ENCODE measurements around the gene GLRA2. TPM values are rescaled to one million over a fixed set of nuclear protein-coding genes. Genes with fewer than 3 reads are reported as not detected.

The GLRA2 gene
- total RNA-seq, 1 experiment from 2014 or later, result not detected

DNA sequence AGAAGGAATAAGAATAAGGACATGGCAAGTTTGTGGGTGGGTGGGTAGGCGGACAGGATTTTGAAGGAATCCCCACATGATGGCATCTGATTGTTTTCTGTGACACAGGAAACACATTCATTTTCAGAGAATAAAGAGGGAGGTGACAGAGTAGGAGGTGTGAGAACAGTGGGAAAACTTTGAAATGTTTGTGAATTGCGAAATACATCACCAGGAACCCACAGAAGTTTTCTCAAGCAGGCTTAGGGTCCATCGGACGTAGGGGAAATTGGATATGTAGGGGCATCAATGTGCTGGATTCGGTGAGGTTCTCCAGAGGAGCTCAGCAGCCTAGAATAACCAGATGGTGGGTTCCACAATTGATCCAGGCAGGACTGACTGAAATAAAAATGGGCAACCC is 171.6 kb downstream of the GLRA2 start:
- DNase-seq (ENCODE audit: low read depth), result no peak

- DNase-seq (ENCODE audit: low read depth), result no peak
Measured at GRCh38 chrX:14702145-14702544, 172.8 kb downstream of the GLRA2 start.

GRCh38 chrX:14712096-14712495 is 182.8 kb downstream of the GLRA2 start:
- peak; percentile 0 for DNase-seq (ENCODE audit: low read depth)

DNA sequence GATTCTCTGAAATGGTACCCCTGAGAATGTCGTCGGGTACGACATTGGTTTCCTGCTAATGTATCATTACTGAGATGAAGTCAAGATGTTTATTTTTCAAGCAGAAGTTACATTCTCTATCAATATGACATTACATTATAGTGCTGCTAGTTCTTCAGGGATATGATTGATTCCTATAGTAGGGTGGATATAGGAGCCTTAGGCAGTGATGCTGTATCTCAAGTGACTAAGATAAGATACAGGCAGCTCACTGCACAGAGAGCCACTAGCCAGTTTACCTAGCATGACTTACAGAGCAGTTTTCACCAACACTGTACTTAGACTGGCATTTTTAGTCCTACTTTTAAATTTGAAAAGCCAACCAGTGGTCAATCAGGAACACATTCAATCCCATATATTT is 188.6 kb downstream of the GLRA2 start:
- DNase-seq (ENCODE audit: low read depth), result no peak

DNA sequence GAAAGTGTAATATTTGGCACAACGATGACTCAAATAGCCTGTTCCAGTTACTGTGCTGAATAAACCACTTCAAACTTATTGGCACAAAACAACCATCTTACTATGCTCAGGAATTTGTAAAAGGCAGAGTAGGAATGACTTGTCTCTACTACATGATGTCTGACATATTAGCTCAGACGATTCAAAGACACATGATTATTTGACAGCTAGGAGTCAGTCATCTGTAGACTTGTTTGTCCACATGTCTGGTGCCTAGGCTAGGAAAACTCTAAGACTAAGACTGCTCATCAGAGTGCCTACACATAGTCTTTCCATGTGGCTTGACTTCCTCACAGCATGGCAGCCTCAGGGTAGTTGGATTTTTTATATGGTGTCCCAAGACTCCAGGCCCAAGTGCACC is 189.1 kb downstream of the GLRA2 start:
- DNase-seq (ENCODE audit: low read depth), result no peak

DNA sequence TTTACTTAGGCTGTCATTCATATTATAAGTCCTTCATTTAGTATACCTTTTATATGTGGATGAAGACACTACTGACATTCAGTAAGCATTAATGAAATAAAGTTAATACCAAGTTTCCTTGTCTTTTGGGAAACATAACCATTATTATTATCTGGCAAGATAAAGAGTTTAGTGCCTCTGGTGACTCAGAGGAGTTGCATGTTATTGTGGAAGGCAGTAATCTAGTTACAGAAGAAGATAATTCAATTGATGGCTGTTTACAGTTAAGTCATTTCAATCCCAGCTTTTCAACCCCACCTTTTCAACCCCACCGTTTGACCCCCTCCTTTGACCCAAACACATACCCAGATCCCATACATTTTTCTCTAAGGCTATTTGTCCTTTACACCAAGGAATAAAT is 199.7 kb downstream of the GLRA2 start:
- no peak for DNase-seq (ENCODE audit: low read depth)

DNA sequence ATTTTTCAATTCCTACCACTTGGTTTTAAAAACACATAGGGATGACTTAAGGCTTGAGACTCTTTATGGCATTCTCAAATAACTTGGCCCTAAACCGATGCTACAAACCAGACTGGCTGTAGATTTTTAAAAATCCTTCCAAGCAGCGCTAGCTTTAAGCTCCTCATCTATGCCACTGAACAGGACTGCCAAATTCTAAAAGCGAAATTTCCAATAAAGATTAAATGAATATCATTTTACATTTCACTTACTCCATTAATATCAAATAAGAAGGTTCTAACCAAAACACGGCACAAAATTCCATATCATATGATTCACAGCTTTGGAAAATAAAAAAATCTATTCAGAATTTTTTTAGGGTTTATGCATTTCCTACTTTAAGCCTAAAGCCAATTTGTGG is 209.3 kb downstream of the GLRA2 start:
- DNase-seq (ENCODE audit: low read depth), result no peak

DNA sequence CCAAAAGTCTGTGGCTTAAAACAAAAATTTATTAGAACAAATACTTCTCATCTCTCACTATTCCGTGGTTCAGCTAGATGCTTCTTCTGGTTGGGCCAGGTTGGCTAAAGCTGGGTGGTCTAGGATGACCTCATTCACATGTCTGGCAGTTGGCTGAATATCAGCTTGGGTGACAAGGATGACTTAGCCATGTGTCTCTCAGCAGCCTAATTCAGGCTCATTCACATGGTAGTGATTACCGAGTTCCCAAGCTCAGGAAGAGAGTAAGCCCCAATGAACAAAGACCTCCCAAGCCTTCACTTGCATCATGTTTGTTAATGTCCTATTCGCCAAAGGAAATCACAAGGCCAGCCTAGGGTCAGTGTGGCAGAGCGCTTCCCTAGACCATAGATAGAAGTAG is 224.1 kb downstream of the GLRA2 start:
- DNase-seq (ENCODE audit: low read depth), result no peak

DNA sequence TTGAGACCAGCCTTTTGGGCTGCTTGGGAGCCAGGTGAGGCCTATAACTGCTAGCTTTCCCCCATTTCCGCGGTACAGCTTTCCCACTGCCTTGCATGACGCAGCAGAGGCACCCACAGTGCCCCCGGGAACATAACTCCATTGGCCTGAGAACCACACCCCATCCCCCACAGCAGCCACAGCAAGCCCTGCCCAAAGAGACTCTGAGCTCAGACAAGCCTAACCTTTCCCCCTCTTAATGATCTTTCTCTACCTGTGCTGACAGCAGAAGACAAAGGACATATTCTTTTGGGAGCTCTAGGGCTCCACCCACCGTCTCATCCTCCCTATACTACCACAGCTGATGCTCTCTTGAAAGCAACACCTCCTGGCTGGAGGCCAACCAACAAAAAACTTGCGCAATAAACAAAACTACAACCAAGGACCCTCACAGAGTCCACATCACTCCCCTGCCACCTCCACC is 228.7 kb downstream of the GLRA2 start:
- no peak for DNase-seq (ENCODE audit: low read depth)

GRCh38 chrX:14775416-14775815 is 246.1 kb downstream of the GLRA2 start:
- no peak for DNase-seq (ENCODE audit: low read depth)

- no peak for DNase-seq (ENCODE audit: low read depth)
Measured at GRCh38 chrX:14776901-14777300, 247.6 kb downstream of the GLRA2 start.

- DNase-seq (ENCODE audit: low read depth), result no peak
Measured at GRCh38 chrX:14777525-14777924, 248.2 kb downstream of the GLRA2 start.

- no peak for DNase-seq (ENCODE audit: low read depth)
Measured at GRCh38 chrX:14779580-14779979, 250.2 kb downstream of the GLRA2 start.
